ENCODE measurements around the gene RABEPK.
"Not testable (repeated sequence)": the region's sequence is repeated elsewhere in the genome, so short reads cannot be mapped to it uniquely, and the experiment has no call there.

Gene RABEPK

GRCh38 chr9:125195591-125195990, 4.8 kb upstream of the RABEPK start:
- not testable (repeated sequence) for H3K9ac ChIP-seq (ENCODE audit: low read length in 2 of 2); H3K4me1 ChIP-seq (ENCODE audit: control insufficient read depth, insufficient read depth, low read length); H3K27ac ChIP-seq (ENCODE audit: low read length); H3K27me3 ChIP-seq (ENCODE audit: control insufficient read depth in 1 of 2, insufficient read depth in 2 of 2, low read length in 2 of 2); H3K4me3 ChIP-seq (ENCODE audit: low read length in 2 of 2); H3K9me3 ChIP-seq (ENCODE audit: control insufficient read depth in 2 of 2, low read length in 2 of 2); H3K36me3 ChIP-seq (ENCODE audit: control insufficient read depth in 2 of 2, insufficient read depth in 2 of 2, low read length in 2 of 2)

DNA sequence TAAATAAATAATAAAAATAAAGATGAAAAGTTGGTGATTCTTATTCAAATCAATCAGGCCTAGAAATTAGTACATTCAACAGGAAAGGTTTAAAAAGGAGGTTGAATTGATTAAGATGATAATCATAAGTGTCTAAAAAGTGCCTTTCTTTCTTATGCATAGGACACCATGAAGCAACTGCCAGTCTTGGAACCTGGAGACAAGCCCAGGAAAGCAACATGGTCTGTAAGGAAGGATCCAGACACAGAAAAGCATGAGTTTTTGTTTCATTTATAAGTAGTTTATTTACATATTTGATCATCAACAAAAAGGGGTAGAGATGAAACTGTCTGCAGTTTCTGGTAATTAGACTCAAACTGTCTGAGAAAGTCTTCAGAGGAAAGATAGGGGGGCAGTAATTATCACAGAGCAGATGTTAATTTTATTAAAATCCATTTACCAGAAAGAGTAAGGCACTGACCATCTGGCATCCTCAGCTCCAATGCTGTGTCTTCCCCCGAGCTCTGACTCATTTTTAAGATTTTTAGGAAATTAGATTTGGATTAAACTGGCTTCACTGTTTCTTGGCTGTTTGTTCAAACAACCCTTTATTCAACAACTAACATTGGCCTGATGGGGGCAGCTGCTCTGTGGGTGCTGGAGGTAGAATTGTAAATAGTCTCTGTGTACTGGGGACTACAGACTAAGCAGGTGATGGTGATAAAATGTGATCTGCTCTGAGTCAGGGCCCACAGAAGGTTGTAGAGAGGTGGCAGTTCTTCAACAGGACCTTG, 2.7 kb downstream of the RABEPK start:
- H3K36me3 ChIP-seq (ENCODE audit: control insufficient read depth in 2 of 2, insufficient read depth in 2 of 2, low read length in 2 of 2) = peaks cover 14 to 15% of the 10 kb centered on the region in 2 donors
- no peak overlapping the region for H3K9ac ChIP-seq (ENCODE audit: low read length in 2 of 2)
- H3K27me3 ChIP-seq (ENCODE audit: control insufficient read depth in 1 of 2, insufficient read depth in 2 of 2, low read length in 2 of 2) = no peaks in the 10 kb centered on the region
- H3K9me3 ChIP-seq (ENCODE audit: control insufficient read depth in 2 of 2, low read length in 2 of 2) = no peaks in the 10 kb centered on the region
- H3K4me1 ChIP-seq (ENCODE audit: control insufficient read depth, insufficient read depth, low read length) = peaks cover 7% of the 10 kb centered on the region
- no peak overlapping the region for H3K27ac ChIP-seq (ENCODE audit: low read length)
- no peak overlapping the region for H3K4me3 ChIP-seq (ENCODE audit: low read length in 2 of 2)

GRCh38 chr9:125204477-125204876, 4.1 kb downstream of the RABEPK start:
- no peaks in the 10 kb centered on the region for H3K9me3 ChIP-seq (ENCODE audit: control insufficient read depth in 2 of 2, low read length in 2 of 2)
- no peak overlapping the region for H3K9ac ChIP-seq (ENCODE audit: low read length in 2 of 2)
- no peak overlapping the region for H3K27ac ChIP-seq (ENCODE audit: low read length)
- H3K4me1 ChIP-seq (ENCODE audit: control insufficient read depth, insufficient read depth, low read length) = peaks cover 5% of the 10 kb centered on the region
- no peaks in the 10 kb centered on the region for H3K27me3 ChIP-seq (ENCODE audit: control insufficient read depth in 1 of 2, insufficient read depth in 2 of 2, low read length in 2 of 2)
- peaks cover 15% of the 10 kb centered on the region in 2 donors for H3K36me3 ChIP-seq (ENCODE audit: control insufficient read depth in 2 of 2, insufficient read depth in 2 of 2, low read length in 2 of 2)
- H3K4me3 ChIP-seq (ENCODE audit: low read length in 2 of 2) = no peak overlapping the region

DNA sequence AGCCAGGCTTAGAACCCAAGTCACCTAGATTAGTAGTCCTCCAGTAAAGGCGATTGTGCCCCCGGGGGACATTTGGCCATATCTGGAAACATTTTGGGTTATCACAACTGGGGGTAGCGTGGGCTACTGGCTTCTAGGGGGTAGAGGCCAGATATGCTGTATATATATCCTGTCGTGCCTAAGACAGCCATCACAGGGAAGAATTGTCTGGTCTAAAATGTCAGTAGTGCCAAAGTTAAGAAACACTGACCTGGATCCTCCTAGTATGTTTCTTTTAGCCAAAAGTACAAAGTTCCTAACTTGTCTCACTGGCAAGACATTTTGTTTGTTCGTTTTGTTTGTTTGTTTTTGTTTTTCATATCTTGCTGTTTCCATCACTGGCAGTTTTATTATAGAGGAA, 13.8 kb downstream of the RABEPK start:
- no peaks in the 10 kb centered on the region for H3K4me1 ChIP-seq (ENCODE audit: control insufficient read depth, insufficient read depth, low read length)
- H3K4me3 ChIP-seq (ENCODE audit: low read length in 2 of 2) = no peak overlapping the region
- H3K27me3 ChIP-seq (ENCODE audit: control insufficient read depth in 1 of 2, insufficient read depth in 2 of 2, low read length in 2 of 2) = no peaks in the 10 kb centered on the region
- H3K27ac ChIP-seq (ENCODE audit: low read length) = no peak overlapping the region
- H3K9ac ChIP-seq (ENCODE audit: low read length in 2 of 2) = no peak overlapping the region
- H3K9me3 ChIP-seq (ENCODE audit: control insufficient read depth in 2 of 2, low read length in 2 of 2) = no peaks in the 10 kb centered on the region
- H3K36me3 ChIP-seq (ENCODE audit: control insufficient read depth in 2 of 2, insufficient read depth in 2 of 2, low read length in 2 of 2) = peaks cover 12 to 13% of the 10 kb centered on the region in 2 donors

GRCh38 chr9:125218621-125219020, 18.3 kb downstream of the RABEPK start:
- H3K36me3 ChIP-seq (ENCODE audit: control insufficient read depth in 2 of 2, insufficient read depth in 2 of 2, low read length in 2 of 2) = peaks cover 6 to 7% of the 10 kb centered on the region in 2 donors

GRCh38 chr9:125224858-125225257, 24.5 kb downstream of the RABEPK start:
- H3K4me3 ChIP-seq (ENCODE audit: low read length in 2 of 2); H3K27ac ChIP-seq (ENCODE audit: low read length); H3K9ac ChIP-seq (ENCODE audit: low read length in 2 of 2); H3K9me3 ChIP-seq (ENCODE audit: control insufficient read depth in 2 of 2, low read length in 2 of 2); H3K4me1 ChIP-seq (ENCODE audit: control insufficient read depth, insufficient read depth, low read length); H3K27me3 ChIP-seq (ENCODE audit: control insufficient read depth in 1 of 2, insufficient read depth in 2 of 2, low read length in 2 of 2): not testable (repeated sequence)
- H3K36me3 ChIP-seq (ENCODE audit: control insufficient read depth in 2 of 2, insufficient read depth in 2 of 2, low read length in 2 of 2) = peaks cover 10 to 15% of the 10 kb centered on the region in 2 donors

More at GRCh38 chr9:125218621-125219020, 18.3 kb downstream of the RABEPK start:
- H3K27ac ChIP-seq (ENCODE audit: low read length) = no peak overlapping the region
- no peaks in the 10 kb centered on the region for H3K4me1 ChIP-seq (ENCODE audit: control insufficient read depth, insufficient read depth, low read length)
- no peak overlapping the region for H3K9ac ChIP-seq (ENCODE audit: low read length in 2 of 2)
- H3K27me3 ChIP-seq (ENCODE audit: control insufficient read depth in 1 of 2, insufficient read depth in 2 of 2, low read length in 2 of 2) = no peaks in the 10 kb centered on the region
- no peaks in the 10 kb centered on the region for H3K9me3 ChIP-seq (ENCODE audit: control insufficient read depth in 2 of 2, low read length in 2 of 2)
- H3K4me3 ChIP-seq (ENCODE audit: low read length in 2 of 2) = no peak overlapping the region

GRCh38 chr9:125227761-125228160, 27.4 kb downstream of the RABEPK start:
- Histone ChIP-seq H3K36me3 (ENCODE audit: control insufficient read depth in 2 of 2, insufficient read depth in 2 of 2, low read length in 2 of 2) (peaks cover 10 to 14% of the 10 kb centered on the region in 2 donors), H3K27me3 (ENCODE audit: control insufficient read depth in 1 of 2, insufficient read depth in 2 of 2, low read length in 2 of 2) (no peaks in the 10 kb centered on the region), H3K27ac (ENCODE audit: low read length) (no peak overlapping the region), H3K9me3 (ENCODE audit: control insufficient read depth in 2 of 2, low read length in 2 of 2) (no peaks in the 10 kb centered on the region), H3K4me3 (ENCODE audit: low read length in 2 of 2) (no peak overlapping the region), H3K9ac (ENCODE audit: low read length in 2 of 2) (no peak overlapping the region), H3K4me1 (ENCODE audit: control insufficient read depth, insufficient read depth, low read length) (no peaks in the 10 kb centered on the region)

DNA sequence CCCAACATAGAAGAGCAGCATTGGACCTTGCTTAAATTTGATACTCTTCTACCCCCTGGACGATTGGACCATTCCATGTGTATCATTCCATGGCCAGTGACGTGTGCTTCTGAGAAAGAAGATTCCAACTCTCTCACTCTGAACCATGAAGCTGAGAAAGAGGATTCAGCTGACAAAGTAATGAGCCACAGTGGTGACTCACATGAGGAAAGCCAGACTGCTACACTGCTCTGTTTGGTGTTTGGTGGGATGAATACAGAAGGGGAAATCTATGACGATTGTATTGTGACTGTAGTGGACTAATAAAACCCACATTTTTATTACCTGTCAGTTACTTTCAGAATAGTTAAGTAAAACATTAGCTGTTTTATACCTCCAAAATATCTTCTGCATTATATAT, 33.3 kb downstream of the RABEPK start:
- Histone ChIP-seq H3K9me3 (ENCODE audit: control insufficient read depth in 2 of 2, low read length in 2 of 2) (no peaks in the 10 kb centered on the region), H3K27me3 (ENCODE audit: control insufficient read depth in 1 of 2, insufficient read depth in 2 of 2, low read length in 2 of 2) (no peaks in the 10 kb centered on the region), H3K27ac (ENCODE audit: low read length) (no peak overlapping the region), H3K4me1 (ENCODE audit: control insufficient read depth, insufficient read depth, low read length) (peaks cover 22% of the 10 kb centered on the region), H3K9ac (ENCODE audit: low read length in 2 of 2) (peak overlapping the region in 1 of 2 donors; percentile 17), H3K36me3 (ENCODE audit: control insufficient read depth in 2 of 2, insufficient read depth in 2 of 2, low read length in 2 of 2) (peaks cover 45 to 53% of the 10 kb centered on the region in 2 donors), H3K4me3 (ENCODE audit: low read length in 2 of 2) (no peak overlapping the region)

DNA sequence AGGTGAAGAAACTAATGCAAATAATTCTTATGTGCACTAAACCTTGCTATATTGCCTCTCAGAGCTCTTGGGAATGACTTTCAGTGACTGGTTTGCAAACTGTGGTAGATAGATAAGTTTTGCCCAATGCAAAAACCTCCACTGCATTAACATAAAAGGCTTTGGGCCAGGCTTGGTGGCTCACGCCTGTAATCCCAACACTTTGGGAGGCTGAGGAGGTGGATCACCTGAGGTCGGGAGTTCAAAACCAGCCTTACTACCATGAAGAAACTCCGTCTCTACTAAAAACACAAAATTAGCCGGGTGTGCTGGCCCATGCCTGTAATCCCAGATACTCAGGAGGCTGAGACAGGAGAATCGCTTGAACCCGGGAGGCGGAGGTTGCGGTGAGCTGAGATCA, 33.8 kb downstream of the RABEPK start:
- H3K4me3 ChIP-seq (ENCODE audit: low read length in 2 of 2); H3K27ac ChIP-seq (ENCODE audit: low read length); H3K9me3 ChIP-seq (ENCODE audit: control insufficient read depth in 2 of 2, low read length in 2 of 2); H3K27me3 ChIP-seq (ENCODE audit: control insufficient read depth in 1 of 2, insufficient read depth in 2 of 2, low read length in 2 of 2): not testable (repeated sequence)
- Histone ChIP-seq H3K4me1 (ENCODE audit: control insufficient read depth, insufficient read depth, low read length) (peaks cover 26% of the 10 kb centered on the region), H3K36me3 (ENCODE audit: control insufficient read depth in 2 of 2, insufficient read depth in 2 of 2, low read length in 2 of 2) (peaks cover 49 to 57% of the 10 kb centered on the region in 2 donors), H3K9ac (ENCODE audit: low read length in 2 of 2) (peak overlapping the region in 1 of 2 donors; percentile 17)

DNA sequence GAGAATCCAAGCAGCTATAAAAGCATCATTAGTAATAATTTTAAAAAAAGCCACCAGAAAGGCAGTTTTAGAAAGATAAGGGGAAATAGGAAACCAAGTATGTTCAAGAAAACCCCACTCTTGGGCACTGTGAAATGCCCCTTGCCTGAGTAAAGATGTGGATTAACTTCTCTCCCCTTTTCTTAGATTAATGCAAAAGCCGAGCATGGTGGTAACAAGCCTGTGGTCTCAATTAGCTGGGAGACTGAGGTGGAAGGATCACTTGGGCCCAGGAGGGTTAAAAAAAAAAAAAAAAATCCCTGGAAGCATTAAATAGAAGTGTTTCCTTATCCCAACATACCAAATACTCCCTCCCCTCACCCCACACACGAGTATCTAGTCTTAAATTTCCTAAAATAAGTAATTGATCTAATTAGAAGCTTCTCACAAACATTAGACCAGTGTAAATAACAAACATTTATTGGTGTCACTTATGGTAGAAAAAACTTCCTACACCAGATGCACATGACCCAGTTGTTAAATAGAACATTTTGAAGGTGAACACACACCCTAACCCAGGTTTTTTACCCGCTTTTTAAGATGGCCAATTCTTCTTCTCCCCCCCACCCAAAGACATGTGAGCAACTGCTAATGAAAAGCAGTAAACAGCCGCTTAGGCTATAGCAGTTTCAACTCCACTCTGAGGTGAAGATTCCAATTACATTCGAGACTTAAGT, 35.6 kb downstream of the RABEPK start:
- Histone ChIP-seq H3K27ac (ENCODE audit: low read length) (no peak overlapping the region), H3K27me3 (ENCODE audit: control insufficient read depth in 1 of 2, insufficient read depth in 2 of 2, low read length in 2 of 2) (no peaks in the 10 kb centered on the region), H3K4me3 (ENCODE audit: low read length in 2 of 2) (no peak overlapping the region), H3K9ac (ENCODE audit: low read length in 2 of 2) (peak overlapping the region in 1 of 2 donors; percentile 38), H3K9me3 (ENCODE audit: control insufficient read depth in 2 of 2, low read length in 2 of 2) (no peaks in the 10 kb centered on the region), H3K36me3 (ENCODE audit: control insufficient read depth in 2 of 2, insufficient read depth in 2 of 2, low read length in 2 of 2) (peaks cover 46 to 55% of the 10 kb centered on the region in 2 donors), H3K4me1 (ENCODE audit: control insufficient read depth, insufficient read depth, low read length) (peaks cover 28% of the 10 kb centered on the region)

All from stomach smooth muscle (tissue), 2 donors.